ENCODE data around the gene SERPINF2.
"Not testable (repeated sequence)": the region's sequence is repeated elsewhere in the genome, so short reads cannot be mapped to it uniquely, and the experiment has no call there.

SERPINF2 gene

DNA sequence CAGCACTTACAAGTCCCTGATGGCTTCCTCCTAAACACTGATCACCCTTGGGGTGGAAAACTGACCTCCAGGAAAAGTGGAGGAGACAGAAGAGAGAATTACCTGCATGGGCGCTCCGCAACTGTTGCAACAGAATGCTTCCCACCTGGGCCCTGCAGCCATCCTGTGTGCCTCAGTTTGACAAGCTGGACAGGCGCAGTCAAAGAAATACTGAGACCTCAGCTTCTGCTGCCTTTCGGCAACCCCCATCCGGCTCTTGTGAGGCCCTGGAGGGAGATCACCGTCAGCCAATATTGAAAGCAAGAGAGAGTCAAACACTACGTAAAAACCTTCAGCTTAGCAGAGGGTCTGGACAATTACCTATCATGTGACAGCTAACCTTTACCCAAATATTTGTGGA is 44.0 kb downstream of the SERPINF2 start:
- no peak for DNase-seq

DNA sequence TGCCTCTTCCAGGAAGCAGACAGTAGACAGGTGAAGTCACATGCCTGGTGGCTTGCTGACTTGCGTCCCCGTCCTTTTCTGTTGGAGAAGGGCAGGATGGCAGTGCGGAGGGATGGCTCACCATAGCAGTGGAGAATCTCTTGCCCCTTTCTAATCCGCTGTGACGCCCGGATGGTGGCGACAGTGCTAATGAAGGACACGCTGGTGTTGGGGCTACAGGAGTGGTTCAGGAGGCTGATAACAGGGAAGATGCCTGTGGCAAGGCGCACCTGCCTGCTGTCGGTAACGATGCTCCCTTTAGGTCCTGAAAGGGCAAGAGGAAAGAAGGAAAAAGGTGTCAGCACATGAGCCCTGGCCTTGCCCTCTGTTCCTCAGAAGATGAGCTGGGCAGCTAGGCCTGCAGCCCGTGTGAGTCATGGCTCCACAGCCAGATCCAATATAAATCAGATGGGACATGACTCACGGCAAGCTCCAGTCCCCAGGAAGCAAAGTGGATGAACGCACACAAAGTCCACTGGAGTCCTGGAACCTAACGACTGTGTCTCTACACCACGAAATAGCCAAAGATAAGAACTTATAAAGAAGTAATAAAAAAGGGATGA is 44.7 kb downstream of the SERPINF2 start:
- DNase-seq, result no peak

DNA sequence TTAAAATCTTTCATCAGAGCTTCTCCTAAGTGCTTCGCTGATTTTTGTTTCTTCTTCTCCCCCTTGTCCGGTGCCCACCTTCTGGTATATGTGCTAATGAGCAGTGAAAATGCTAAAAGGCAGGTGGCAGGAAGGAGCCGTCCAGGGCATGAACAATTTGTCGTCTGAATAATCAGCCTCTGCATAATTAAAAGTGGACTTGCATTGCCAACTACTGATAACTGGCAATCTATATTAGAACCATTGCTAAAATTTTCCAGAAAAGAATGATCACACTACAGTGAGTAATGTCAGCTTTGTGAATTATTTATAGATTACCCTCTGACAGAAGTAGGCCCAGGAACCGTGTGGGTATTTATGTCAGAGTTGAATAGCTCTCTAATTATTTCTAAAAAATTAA is 47.3 kb downstream of the SERPINF2 start:
- DNase-seq, result no peak

DNA sequence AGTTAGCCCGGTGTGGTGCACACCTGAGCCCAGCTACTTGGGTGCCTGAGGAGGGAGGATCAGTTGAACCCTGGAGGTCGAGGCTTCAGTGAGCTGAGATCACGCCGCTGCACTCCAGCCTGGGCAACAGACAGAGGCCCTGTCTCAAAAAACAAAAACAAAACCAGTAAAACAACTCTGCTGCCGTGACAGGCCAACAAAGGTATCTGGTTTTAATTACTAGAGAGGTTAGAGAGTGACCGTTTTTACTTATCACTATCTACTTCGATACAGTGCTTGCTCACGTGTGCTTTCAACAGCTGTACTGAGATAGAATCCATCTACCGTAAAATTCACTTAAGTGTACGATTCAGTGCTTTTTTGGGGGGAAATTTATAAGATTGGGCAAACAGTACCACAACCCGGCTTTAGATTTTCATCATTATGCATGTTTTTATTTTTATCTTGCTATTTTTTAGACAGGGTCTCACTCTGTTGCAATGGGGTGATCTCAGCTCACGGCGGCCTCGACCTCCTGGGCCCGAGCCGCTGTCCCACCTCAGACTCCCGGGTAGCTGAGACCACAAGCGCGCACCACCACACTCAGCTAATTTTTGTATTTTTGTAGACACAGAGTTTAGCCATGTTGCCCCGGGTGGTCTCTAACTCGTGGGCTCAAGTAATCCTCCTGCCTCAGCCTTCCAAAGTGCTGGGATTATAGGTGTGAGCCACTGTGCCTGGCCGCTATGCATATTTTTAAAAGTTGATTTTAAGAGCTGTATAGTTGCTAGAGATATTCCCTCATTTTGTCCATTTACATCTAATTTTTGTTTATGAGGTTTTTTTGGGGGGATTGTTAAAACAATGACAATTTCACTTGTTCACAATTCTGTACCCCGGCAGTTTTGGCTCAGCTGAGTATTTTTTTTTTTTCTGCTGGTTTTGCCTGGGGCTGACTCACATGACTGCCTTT is 50.1 kb downstream of the SERPINF2 start:
- DNase-seq, result no peak

DNA sequence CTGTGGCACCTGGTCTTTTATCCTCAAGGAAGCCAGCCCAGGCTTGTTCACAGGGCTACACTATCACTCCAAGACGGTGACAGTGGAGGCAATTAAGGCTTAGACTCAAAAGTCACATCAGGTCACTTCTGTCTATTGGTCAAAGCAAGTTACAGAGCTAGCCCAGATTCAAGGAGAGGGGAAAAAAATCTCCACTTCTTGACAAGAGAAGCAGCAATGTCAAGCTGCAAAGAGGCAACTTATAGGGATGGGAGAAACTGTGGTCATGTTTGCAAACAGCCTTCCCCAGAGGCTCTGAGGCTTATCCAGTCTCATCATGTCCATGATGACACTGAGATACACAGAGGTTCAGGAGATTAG is 50.8 kb downstream of the SERPINF2 start:
- DNase-seq, result no peak

DNA sequence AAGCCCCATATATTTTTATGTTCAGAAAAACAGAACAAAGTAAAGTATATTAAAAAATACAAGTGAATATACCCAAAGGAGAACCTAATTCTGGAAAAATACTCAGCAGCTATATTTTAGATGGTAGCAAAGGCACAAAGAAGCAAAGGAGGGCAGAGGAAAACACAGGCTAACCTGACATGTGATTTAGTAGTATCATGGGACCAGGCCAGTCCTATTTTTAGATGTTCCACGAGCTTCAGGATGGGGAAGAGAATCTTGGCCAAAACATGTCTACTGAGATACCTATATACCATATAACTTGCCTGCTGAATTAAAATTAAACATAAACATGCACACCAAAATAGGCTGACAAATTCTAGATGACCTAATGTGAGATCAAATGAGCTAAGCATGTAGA is 54.1 kb downstream of the SERPINF2 start:
- DNase-seq, result peak in 1 of 56 donors; percentile 6

DNA sequence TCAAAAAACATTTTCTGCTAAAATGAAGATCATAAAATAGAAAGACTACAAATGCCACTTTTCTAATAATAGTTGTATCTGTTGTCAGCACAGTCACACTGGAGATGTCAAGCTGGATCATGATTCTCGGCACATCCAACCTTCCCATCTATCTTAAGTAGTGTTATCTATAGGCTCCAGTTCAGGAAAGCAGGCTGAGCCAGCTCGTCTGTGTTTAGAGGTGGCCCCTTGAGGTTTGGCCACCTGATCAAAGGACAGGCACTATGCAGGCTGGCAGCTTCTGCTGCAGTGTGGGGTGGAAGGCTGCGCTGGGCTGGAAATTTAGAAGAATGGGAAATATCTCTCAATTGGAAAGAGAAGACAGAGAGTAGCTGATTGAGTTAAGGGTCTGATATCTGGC is 54.7 kb downstream of the SERPINF2 start:
- DNase-seq, result peak in 4 of 56 donors; percentile 9 to 13 (median 10)

DNA sequence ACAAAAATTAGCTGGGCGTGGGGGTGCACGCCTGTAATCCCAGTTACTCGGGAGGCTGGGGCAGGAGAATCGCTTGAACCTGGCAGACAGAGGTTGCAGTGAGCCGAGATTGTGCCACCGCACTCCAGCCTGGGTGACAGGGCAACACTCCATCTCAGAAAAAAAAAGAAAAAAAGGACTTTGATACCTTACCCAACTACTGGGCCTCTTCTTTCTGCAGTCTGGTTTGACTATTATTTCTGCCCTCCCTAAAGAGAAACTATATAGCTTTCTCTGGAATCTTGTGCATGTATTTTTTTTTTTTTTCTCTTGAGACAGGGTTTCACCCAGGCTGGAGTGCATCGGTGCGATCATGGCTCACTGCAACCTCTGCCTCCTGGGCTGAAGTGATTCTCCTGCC is 55.2 kb downstream of the SERPINF2 start:
- not testable (repeated sequence) for DNase-seq

DNA sequence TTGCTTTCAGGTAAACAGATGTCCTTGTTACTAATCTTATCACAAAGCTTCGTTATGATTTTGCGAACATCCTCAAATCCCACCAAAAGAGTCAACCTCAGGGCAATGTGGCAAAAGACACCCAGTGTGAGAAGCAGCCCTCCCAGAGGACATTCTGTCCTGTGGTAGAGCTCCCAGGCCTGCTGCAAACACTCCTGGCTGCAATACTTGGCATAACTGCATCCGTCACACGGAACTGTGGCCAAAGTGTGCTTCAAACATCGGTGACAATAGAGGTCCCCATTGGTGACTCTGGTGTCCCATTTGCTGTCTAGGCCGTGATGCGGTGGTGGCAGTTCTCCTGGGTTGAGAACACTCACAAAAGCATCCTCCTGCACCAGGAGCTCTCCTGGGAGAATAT is 57.6 kb downstream of the SERPINF2 start:
- no peak for DNase-seq

DNA sequence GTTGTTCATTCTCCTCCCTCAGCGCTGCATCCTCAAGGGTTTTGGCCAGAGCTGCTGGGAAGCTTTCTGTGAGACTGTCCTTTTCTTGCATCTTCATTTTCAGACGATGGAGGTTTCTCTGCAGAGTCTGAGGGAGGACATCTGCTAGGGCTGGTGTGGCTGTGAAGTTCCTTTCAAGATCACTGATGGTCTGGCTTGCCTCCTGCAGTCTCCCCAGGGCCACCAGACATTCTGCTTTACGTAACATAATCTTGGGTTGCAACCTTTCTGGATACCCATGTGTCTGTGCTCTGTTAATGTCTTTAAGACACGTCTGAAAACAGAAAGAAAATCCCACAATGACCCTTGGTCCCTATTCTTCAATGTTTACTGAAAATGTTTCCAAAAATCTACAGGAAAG is 58.0 kb downstream of the SERPINF2 start:
- no peak for DNase-seq

DNA sequence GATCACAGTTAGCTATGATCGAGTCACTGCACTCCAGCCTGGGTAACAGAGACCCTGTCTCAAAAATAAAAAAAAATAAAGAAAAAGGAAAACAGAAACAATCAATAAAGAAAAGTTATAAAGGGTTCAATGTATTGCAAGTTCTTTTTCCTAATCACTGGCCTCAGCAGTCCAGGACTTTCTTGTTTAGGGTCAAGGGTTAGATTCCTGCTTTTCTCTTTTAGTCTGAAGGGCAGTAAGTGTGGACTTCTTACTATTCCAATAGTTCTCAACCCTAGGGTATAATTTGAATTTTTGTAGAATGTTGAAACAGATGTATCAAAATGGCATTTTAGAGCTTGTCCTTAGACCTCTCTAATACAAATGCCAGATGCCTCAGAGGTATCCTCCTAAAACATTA is 59.8 kb downstream of the SERPINF2 start:
- no peak for DNase-seq

DNA sequence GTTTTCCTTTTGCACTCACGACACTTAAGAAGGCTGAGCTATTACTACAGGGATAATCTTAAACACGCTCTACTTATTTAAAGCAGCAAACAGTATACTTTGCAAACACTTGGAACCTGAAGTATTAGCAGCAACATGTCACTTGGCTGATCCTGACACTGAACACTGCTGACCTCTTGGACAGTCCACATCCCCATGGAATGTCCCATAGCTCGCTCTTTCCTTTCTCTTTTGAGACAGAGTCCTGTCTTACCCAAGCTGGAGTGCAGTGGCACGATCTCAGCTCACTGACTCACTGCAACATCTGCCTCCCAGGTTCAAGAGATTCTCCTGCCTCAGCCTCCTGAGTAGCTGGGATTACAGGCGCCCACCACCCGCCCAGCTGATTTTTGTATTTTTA is 60.6 kb downstream of the SERPINF2 start:
- no peak for DNase-seq

Data from nucleus accumbens (tissue), 56 donors.